CD4-positive, alpha-beta T cell treated with Interleukin-6 for 4 hours (primary cell): Measurements from ENCODE around the gene GNAQ.

ENCODE experiments used
- DNase-seq: peaks from one replicate; pipeline ENCODE4 v3.0.0-alpha.2; 2020; ENCODE audit warnings: mixed read lengths

GNAQ gene

GRCh38 chr9:77935974-77936373 is 95.6 kb downstream of the GNAQ start:
- no peak for DNase-seq

DNA sequence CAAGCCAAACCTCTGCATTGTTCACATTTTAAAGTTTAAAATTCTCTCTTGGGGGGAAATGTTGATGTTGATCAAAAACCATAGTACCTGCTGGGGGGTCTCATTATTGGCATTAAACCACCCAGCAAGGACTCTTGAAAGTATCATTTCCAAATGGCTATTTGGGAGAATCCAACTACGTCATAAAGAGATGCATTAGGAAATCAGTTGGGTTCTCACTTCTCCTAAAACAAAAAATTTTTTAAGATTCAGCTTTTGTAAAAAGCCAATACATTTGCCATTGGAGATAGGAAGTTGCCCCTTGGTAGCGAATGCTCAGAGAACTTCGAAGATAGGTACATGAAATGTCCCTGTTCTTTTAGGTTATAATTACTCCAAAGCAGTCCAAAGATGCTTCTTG is 96.4 kb downstream of the GNAQ start:
- no peak for DNase-seq

DNA sequence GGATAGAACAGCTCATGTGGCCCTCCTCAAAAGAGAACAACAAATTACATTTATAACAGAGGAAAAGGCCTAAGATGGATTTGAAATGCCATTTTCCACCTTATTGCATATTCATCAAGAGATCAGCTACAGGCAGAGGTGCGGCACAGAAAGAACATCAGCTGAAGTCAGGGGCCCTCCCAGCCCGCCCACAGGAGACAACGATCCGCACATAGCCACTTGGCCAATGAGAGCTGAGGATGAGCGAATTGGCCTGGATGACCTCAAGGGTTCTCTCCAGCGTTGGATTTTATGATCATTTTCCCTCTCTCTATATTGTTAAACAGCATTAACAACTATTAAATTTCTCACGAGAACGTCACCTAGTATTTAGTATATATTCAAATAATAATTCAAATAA is 97.6 kb downstream of the GNAQ start:
- no peak for DNase-seq

GRCh38 chr9:77933019-77933418 is 98.6 kb downstream of the GNAQ start:
- no peak for DNase-seq

GRCh38 chr9:77929942-77930341 is 101.7 kb downstream of the GNAQ start:
- no peak for DNase-seq

DNA sequence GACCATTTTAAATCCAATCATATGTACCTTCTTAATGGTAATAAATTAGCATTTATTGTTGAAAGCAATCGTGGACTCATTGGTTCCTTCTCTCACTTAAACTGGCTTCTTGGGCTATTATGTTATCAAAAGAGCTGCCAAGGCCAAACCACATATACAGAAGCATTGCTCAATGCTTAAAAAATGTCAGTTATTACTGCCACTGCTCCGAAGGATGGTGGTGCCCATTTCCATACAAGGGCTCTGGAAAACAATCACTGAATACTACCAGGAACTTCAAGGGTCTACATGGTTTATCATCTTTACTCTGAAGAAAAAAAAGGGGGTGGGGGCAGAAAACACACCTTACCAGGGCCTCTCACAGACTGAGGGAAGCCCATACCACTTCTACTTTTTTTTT is 104.3 kb downstream of the GNAQ start:
- DNase-seq = no peak

DNA sequence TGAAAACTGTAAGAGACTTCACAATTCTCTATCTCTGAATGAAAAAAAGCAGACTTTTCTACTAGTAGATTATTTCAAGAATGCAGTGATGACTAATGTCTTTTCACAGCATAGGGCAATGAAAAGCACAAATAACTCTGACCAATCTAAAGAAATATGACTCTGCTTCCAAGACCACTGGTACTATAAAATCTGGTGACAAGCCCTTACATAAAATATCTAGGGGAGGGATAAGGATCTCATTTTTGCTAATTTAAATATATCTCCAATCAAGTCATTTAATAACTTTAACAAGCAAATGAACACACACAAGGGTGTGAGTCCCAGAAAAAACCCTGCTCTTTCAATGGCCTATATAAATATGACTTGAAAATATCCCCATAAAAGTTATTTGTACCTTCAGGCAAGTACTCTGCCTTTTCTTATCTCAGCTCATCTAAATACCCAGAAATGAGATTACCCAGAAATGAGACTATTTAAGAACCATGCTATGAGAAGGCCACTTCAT is 105.2 kb downstream of the GNAQ start:
- DNase-seq = no peak

- no peak for DNase-seq
Measured at GRCh38 chr9:77922591-77922990, 109.0 kb downstream of the GNAQ start.

DNA sequence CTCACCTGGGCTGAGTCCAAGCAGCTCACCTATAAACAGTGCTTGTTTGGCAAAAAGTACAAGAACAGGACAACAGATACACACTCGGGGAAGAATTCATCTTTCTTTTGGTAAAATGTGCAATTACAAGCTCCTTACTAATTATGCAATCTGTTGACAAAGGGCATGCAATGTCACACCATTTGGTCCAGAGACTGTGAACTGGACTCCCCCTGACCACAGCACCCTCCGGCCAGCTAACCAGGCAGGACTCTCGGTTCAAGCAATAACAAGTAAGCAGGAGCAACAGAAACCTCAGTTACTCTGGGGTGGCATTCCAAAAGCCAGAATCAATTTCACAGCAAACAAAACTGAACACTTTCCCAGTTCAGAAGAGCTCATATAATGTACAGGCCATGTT is 113.8 kb downstream of the GNAQ start:
- DNase-seq = no peak

DNA sequence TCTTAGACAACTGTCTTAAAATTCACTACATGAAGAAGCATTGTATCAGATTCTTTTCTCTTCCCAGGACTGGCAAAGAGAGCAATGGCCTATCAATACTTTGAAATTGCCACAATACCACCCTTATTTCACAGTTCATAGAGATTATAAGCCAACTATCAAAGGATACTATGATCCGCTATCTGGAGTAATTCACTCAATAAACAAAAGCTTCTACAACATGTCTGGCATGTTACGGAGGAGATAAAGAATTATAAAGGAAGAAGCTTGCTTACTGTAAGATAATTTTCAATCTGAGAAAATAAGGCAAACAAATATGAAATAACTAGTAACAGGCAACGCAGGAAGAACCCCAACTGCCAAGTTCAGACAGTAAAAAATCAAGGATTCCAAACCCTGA is 114.8 kb downstream of the GNAQ start:
- no peak for DNase-seq

GRCh38 chr9:77916410-77916819 is 115.2 kb downstream of the GNAQ start:
- DNase-seq = no peak

GRCh38 chr9:77915744-77916143 is 115.9 kb downstream of the GNAQ start:
- DNase-seq = no peak

GRCh38 chr9:77912895-77913693 is 118.5 kb downstream of the GNAQ start:
- DNase-seq = no peak

GRCh38 chr9:77911928-77912327 is 119.7 kb downstream of the GNAQ start:
- no peak for DNase-seq

- DNase-seq = no peak
Measured at GRCh38 chr9:77910194-77910621, 121.4 kb downstream of the GNAQ start.

DNA sequence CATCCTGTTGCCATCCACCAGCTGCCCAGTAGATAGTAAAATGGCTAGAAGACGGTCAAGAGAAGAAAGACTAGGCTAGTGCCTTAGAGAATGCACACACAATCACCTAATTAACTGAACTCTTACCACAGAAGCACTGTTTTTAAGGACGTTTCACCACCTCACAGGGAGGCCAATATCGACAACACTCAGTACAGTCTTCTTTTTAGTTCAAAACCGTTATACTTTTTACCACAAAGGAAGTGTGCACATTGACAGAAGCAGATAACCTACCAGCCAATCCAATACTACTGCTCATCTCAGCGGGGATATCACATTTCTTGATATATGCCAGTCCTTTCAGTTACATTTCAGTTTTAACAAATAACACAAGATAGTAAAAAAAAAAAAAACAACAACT is 122.3 kb downstream of the GNAQ start:
- DNase-seq = peak; percentile 21

DNA sequence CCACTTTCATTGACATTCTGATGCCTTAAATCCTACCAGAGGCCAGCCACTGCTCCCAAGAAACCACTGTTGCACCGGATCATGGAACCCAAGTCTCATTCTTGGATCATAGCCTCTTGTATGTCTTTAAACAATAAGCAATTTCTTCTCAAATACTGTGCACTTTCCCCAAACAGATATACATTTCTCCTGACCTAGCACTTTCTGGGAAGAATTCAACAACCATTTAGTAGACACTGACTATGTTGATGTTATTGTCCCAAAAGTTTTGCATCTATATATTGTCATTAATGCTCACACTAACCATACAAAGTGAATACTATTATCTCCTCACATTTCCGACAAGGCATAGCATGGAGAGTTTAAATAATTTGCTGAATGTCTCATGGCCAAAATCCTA is 123.3 kb downstream of the GNAQ start:
- DNase-seq = no peak

DNA sequence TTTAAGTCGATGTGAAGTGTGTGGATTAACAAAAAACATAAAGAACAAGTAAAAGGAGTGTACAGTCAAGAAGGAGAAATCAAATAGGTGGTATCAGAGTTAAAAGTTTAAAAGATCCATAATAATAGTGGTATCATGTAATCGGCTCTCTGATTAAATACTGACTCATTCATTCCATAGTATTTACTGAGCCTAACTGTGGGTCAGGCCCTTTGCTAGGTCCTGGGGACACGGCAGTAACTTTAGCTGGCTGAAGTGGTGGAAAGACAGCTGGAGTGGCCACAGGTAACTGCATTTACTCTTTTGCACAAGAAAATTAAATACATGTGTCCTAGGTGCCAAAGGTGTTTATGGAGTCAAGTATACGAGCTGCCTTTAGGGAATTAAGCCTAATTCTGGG is 124.0 kb downstream of the GNAQ start:
- no peak for DNase-seq

DNA sequence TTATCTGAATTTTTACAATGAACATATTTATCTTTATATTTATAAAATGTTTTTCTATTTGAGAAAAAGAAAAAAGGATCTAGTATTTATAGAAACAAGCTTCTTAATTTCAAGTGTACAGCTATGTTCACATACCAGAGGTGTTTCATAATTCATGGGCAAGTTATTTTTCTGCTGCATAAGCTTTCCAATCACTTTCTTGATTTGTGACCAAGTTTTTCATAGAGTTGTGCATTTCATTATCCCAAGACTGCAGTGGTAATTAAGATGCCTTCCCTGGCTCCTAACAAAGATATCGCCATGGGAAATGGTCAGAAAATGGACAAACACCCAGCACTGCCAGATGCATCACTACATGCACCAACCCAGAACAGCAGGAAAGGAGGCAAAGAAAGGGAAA is 124.6 kb downstream of the GNAQ start:
- no peak for DNase-seq

DNA sequence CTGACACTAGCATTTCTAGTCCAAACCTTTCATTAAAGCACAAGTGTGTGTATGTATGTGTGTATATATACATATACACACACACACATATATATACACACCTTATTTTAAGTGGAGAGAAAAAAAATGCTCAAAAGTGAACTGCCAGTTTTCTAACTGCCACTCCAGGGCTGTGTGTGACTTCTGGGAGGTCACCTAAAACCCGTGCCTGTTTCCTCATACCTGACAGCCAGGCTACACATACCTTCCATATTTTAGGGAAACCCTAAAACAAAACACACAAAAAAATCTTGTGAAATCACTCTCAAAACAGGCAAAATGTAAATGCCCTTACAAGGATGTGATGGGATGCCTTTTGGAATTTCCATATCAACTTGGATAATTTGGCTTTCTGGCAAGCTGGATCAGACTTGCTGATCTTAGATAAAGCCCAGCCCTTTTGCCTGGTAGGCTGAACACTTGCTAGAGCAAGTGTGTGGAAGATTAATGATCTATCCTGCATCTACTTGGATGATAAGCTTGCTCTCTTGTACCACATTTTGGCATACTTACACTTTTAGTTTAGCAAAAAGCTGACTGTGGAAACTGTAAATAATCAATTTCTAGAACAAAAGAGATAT is 127.8 kb downstream of the GNAQ start:
- DNase-seq = no peak

DNA sequence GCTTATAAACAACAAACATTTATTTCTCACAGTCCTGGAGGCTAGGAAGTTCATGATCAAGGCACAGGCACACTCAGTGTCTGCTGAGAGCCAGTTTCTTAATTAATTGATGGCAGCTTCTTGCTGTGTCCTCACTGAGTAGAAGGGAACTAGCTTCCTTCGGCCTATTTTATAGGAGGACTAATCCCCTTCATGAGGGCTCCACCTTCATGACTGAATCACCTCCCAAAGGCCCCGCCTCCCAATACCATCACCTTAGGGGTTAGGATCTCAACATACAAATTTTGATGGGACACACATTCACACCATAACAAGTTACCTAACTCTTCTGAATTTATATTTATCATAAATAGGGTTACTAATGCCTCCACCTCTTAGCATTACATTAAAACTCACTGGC is 129.8 kb downstream of the GNAQ start:
- DNase-seq = no peak

GRCh38 chr9:77901018-77901417 is 130.6 kb downstream of the GNAQ start:
- no peak for DNase-seq

DNA sequence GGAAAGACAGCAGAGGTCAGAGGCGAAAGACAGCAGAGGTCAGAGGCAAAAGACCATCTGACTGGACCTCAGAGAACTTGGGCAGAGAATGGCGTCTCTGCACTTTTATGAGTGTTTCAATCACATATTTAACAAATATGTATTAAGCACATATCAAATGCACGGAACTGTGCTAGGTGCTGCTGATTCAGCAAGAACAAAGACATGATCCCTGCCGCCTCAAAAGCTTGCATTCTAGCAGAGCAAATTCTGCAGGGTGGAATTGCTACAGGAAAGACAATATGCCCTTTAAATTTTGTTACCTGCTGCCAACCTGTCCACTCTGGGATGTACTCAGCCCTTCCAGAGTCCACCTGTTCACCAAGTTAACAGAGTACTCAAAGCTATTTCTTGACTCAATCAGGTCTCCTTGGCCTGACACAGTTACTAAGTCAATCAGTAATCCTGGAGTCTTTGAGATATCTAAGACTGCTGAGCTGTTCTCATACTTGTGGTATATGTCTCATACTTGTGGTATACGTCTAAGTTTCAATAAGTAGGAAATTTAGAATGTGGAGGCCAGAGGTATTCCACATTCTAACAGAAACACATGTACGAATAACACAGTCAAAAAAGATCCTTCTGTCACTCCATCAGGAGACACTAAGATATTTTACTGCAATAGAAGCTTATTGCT is 131.8 kb downstream of the GNAQ start:
- DNase-seq = no peak

GRCh38 chr9:77898864-77899263 is 132.7 kb downstream of the GNAQ start:
- DNase-seq = no peak
